Measurements from ENCODE around the gene KPRP. TPM values are rescaled to one million over a fixed set of nuclear protein-coding genes. Genes with fewer than 3 reads are reported as not detected.

Gene KPRP
- total RNA-seq (not detected), polyA plus RNA-seq (ENCODE audit: insufficient read depth, low read depth, low replicate concordance) (not detected)
- long read RNA-seq, donor 1: 0 reads
- long read RNA-seq, donor 2: 0 reads
- long read RNA-seq, donor 3: 0 reads
- long read RNA-seq, donor 4: 0 reads
- long read RNA-seq, donor 5: 0 reads
- long read RNA-seq, donor 6: 0 reads
- long read RNA-seq, donor 7: 0 reads
- long read RNA-seq, donor 8: 0 reads
- long read RNA-seq, donor 9: 0 reads
- long read RNA-seq, donor 10: 0 reads

- no peak within 1 kb of the TSS for H3K27ac ChIP-seq (ENCODE audit: low read depth in 2 of 2, low read length in 2 of 2)
- no peak within 1 kb of the TSS for H3K9ac ChIP-seq (ENCODE audit: low read length in 3 of 3)
- peak in 2 of 5 donors; percentile 6 to 27 for DNase-seq
- no peaks in the 10 kb centered on the region for H3K4me1 ChIP-seq (ENCODE audit: control insufficient read depth in 2 of 3, insufficient read depth in 2 of 3, low read depth in 1 of 3, low read length in 3 of 3)
- H3K4me3 ChIP-seq (ENCODE audit: low read length in 3 of 3): no peak within 1 kb of the TSS
- H3K9me3 ChIP-seq (ENCODE audit: control insufficient read depth in 2 of 3, insufficient read depth in 1 of 3, low read length in 3 of 3): no peaks in the 10 kb centered on the region
- TF ChIP-seq CTCF (IDR thresholded peaks at IDR 0.05; ENCODE audit: borderline replicate concordance, extremely low read depth, insufficient read depth): no peak
- H3K36me3 ChIP-seq (ENCODE audit: control insufficient read depth in 2 of 3, insufficient read depth in 3 of 3, low read length in 3 of 3): no peaks in the 10 kb centered on the region
- H3K27me3 ChIP-seq (ENCODE audit: control insufficient read depth, insufficient read depth, low read length): no peaks in the 10 kb centered on the region
- intact Hi-C loops (cut with DNase I): no loop called here
- FAIRE-seq: no peak
These were observed at the start of gene KPRP for GRCh38 chr1:152757747-152758146. TSS of gene KPRP (plus strand) at chr1:152758025. CDS start at chr1:152759589, 1,564 bp downstream.

GRCh38 chr1:152718238-152718637 lies 39.6 kb upstream of the KPRP start:
- TF ChIP-seq CTCF (IDR thresholded peaks at IDR 0.05; ENCODE audit: borderline replicate concordance, extremely low read depth, insufficient read depth): no peak
- intact Hi-C loops (cut with DNase I): no loop called here
- no peak overlapping the region for H3K27ac ChIP-seq (ENCODE audit: low read depth in 2 of 2, low read length in 2 of 2)
- no peak overlapping the region for H3K4me3 ChIP-seq (ENCODE audit: low read length in 3 of 3)
- FAIRE-seq: no peak
- H3K36me3 ChIP-seq (ENCODE audit: control insufficient read depth in 2 of 3, insufficient read depth in 3 of 3, low read length in 3 of 3): no peaks in the 10 kb centered on the region
- H3K27me3 ChIP-seq (ENCODE audit: control insufficient read depth, insufficient read depth, low read length): no peaks in the 10 kb centered on the region
- DNase-seq: no peak
- no peak overlapping the region for H3K9ac ChIP-seq (ENCODE audit: low read length in 3 of 3)
- peaks cover 0 to 2% (median 0%) of the 10 kb centered on the region in 3 donors for H3K4me1 ChIP-seq (ENCODE audit: control insufficient read depth in 2 of 3, insufficient read depth in 2 of 3, low read depth in 1 of 3, low read length in 3 of 3)
- peaks cover 0 to 8% (median 0%) of the 10 kb centered on the region in 3 donors for H3K9me3 ChIP-seq (ENCODE audit: control insufficient read depth in 2 of 3, insufficient read depth in 1 of 3, low read length in 3 of 3)

GRCh38 chr1:152725261-152725660 lies 32.6 kb upstream of the KPRP start:
- FAIRE-seq: no peak
- Histone ChIP-seq H3K27ac (ENCODE audit: low read depth in 2 of 2, low read length in 2 of 2) (no peak overlapping the region), H3K9me3 (ENCODE audit: control insufficient read depth in 2 of 3, insufficient read depth in 1 of 3, low read length in 3 of 3) (no peaks in the 10 kb centered on the region), H3K4me3 (ENCODE audit: low read length in 3 of 3) (no peak overlapping the region), H3K9ac (ENCODE audit: low read length in 3 of 3) (no peak overlapping the region), H3K27me3 (ENCODE audit: control insufficient read depth, insufficient read depth, low read length) (no peaks in the 10 kb centered on the region), H3K36me3 (ENCODE audit: control insufficient read depth in 2 of 3, insufficient read depth in 3 of 3, low read length in 3 of 3) (no peaks in the 10 kb centered on the region), H3K4me1 (ENCODE audit: control insufficient read depth in 2 of 3, insufficient read depth in 2 of 3, low read depth in 1 of 3, low read length in 3 of 3) (peaks cover 0 to 2% (median 0%) of the 10 kb centered on the region in 3 donors)
- no peak for DNase-seq
- no peak for TF ChIP-seq CTCF (IDR thresholded peaks at IDR 0.05; ENCODE audit: borderline replicate concordance, extremely low read depth, insufficient read depth)
- intact Hi-C loops (cut with DNase I): no loop called here

GRCh38 chr1:152728986-152729385 lies 28.8 kb upstream of the KPRP start:
- Histone ChIP-seq H3K27ac (ENCODE audit: low read depth in 2 of 2, low read length in 2 of 2) (no peak overlapping the region), H3K36me3 (ENCODE audit: control insufficient read depth in 2 of 3, insufficient read depth in 3 of 3, low read length in 3 of 3) (no peaks in the 10 kb centered on the region), H3K27me3 (ENCODE audit: control insufficient read depth, insufficient read depth, low read length) (no peaks in the 10 kb centered on the region), H3K9ac (ENCODE audit: low read length in 3 of 3) (no peak overlapping the region), H3K4me1 (ENCODE audit: control insufficient read depth in 2 of 3, insufficient read depth in 2 of 3, low read depth in 1 of 3, low read length in 3 of 3) (no peaks in the 10 kb centered on the region), H3K9me3 (ENCODE audit: control insufficient read depth in 2 of 3, insufficient read depth in 1 of 3, low read length in 3 of 3) (no peaks in the 10 kb centered on the region), H3K4me3 (ENCODE audit: low read length in 3 of 3) (no peak overlapping the region)
- TF ChIP-seq CTCF (IDR thresholded peaks at IDR 0.05; ENCODE audit: borderline replicate concordance, extremely low read depth, insufficient read depth): no peak
- DNase-seq (no peak), FAIRE-seq (no peak)
- intact Hi-C loops (cut with DNase I): no loop called here

Measured in kidney (tissue), 22 donors.